ENCODE measurements around the gene METTL24.
"Not testable (repeated sequence)": the region's sequence is repeated elsewhere in the genome, so short reads cannot be mapped to it uniquely, and the experiment has no call there.

Gene METTL24

DNA sequence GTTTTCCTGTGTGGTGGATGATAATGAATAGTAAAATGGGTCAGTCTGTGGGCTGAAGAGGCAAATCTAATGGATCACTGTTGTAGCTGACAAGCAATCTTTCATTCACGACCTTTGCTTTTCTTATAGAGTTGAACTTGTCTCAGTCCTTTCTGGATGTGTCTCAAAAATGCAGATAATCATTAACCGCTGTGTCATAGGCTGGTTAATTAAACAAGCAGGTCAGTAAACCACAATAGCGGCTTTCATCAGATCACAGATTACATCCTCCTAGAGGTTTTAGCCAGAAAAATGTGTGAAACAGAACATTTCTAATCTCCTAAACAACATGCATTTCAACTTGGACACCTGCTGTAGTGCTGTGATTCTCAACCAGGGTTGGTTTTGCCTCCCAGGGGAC lies 2.5 kb upstream of the METTL24 start:
- DNase-seq = no peak

DNA sequence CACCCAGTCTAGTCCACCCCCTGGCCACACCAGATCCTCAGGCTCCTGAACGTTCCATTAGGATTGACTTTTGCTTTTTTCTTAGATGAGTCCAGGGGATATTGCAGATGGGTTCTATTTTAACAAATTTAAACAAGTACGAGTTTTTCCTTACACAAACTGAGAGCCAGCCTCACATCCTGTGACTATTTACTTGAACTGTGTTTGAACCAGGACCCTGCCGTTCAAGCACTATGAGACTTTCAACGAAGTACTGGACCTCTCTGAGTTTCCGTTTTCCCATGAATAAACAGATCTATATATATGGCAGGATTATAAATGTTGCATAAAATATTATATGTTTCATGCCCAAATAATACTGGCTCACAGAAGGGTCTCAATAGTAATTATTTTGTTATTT lies 1.4 kb upstream of the METTL24 start:
- DNase-seq = no peak

DNA sequence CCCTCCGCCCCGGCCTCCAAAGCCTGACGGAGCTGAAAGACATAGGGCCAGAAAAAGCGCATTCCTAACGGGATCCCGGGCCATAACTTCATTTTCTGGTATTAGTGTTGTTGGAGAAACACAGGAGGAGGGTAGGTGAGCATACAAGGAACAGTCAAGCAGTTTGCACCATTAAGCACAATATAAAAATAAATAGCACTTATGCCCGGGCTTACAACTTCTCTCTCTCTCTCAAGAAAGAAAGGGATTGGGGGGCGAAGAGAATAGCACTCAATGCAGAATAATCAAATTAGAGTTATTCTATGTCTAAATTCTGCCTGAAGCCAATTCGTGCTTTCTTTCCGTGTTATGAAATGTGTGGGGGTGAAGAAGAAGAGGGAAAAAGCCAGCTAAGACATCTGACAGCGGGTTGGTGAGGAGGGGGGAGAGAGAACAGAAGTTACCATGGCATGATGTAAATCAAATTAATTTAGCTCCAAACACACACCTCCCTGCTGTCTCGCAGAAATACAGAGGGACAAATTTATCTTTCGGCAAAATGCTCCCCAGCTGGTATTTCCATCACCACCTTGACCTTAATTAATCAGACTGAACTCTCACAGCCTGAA lies 508 bp upstream of the METTL24 start:
- DNase-seq = no peak

DNA sequence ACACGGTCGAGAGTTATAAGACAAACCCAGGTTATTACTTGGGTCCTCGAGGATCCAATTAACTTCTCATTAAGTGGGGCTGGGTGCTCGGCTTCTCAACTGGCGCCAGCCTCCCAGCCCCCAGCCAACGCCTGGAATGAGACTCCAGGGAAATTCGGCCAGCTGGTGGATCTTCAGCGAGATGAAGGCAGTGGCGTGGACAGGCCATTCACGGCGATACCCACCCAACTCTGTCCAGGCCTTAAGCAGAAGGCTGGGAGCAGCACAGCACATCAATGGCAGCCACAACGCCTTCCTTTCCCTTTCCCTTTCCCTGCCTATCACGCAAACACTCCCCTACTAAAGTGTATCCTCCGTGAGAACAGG lies 868 bp downstream of the METTL24 start:
- DNase-seq = no peak

DNA sequence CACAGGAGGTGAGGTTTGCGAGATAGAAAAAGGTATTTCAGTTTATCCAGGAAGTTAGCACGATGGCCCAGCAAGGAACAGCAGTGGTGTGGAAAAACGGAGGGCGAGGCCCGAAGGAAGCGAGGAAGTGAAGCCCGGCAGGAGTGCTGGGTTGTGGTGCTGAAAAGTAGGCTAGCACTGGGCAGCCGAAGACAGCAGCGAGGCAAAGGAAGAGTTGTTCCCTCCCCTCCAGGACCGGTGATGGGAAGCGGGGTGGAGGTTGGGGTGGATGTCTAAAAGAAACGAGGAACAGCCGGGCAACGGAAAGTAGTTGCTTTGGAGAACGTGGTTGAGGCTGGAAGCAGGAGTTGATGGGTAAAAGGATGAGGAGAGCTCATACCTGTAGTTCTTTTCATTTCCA lies 1.4 kb downstream of the METTL24 start:
- no peak for DNase-seq

DNA sequence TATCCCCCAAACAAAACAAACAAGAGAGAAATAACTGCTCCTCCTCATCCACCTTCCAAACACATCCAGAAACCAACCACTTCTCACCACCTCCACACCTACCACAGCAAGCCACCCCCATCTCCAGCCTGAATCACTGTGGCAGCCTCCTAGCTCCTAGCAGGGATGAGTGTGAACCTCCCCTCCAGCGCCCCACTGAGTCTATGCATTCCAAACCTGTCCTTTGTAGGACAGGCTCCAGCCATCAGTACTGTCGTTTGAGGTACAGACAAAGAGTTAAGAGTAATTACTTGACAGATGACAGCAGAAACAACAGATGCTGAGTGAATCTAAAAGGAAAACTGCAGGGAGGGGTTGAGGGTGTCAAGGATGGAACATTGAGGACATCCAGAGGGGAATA lies 2.4 kb downstream of the METTL24 start:
- no peak for DNase-seq

DNA sequence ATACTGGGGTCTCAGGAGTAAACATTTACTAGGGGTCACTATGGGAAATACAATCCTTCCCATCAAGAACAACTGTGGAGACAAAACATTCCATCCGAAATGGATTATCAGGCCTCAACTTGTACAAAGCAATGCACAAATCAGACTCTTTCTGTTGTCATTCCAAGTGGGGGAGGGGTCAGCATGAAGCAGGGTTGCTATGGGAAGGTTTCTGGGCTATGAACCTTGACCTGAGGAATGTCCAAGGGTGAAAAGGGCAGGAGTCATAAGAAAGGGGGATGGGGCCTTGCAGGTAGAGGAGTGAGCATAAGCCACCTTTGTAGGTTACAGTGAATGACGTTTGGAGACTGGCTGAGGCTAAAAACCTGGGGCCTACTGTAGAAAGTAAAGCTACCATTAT lies 3.1 kb downstream of the METTL24 start:
- no peak for DNase-seq

DNA sequence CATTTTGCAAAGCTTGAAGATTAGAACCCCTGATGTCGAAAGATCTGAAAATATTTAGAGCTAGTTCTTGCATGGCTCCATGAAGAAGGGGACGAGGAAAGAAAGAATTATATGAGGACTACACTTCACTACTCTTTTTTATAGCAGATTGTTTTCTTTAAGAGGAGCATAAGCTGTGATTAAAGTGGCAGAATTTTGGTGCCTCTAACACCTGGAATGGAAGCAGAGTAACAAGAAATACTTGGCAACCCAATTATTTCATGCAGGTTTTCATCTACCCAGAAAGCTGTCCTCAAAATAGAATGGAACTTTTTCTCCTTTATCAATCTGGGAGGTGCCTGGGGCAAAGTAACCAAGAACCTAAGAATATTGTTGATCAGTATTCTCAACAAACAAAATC lies 4.0 kb downstream of the METTL24 start:
- no peak for DNase-seq

DNA sequence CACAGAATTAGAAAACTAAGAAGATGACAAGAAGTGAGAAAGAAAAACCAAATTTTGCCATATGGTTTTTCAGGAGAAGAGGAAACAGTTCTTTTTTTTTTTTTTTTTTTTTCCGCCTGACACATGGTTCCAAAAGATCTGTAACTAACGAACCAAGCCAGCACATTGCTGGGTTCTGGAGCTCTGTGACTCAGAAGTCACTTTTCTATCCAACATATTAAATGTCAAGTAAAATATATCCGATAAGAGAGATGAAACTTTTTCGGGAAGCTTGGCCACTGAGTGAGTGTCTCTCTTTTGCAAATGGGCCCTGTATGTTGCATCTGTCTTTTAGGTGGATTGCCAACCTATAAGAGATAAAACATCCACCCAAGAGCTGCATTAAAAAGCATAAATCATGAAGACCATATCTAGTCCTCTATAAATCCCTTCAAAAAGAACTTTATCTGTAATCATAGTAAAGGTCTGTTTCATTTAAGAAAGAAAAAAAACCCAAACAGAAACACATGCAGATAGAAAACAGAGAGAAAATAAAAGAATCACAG lies 4.6 kb downstream of the METTL24 start:
- DNase-seq = no peak

DNA sequence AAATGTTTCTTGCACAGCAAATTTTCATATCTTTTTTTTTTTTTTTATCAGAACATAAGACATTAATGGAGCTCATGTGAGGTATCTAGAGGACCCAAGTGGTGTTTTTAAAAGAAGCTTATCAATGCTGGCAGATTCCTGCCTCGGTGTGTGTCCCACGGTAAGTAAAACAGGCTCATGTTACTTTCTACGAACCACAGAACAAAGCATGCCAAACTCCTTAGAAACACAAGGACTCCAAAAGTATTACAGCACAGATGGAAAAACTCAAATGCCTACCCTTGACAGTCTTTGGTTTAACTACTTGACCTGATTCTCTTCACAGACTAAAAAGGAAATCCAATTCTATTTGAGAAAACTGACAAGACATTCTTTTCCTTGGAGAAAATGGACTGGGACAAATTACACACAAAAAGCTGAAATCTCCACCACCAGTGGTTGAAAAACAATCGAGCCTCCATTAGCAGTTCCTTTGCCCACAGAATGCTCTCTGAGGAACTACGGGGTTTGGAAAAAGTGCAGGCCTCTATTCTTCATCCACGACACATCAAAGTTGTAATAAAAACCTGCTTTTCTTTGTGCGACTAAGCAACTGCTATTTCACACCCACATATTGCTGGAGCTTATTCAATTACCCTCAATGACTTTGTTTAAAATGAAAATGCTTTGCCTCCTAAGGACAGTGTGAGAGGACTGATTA lies 5.4 kb downstream of the METTL24 start:
- no peak for DNase-seq

DNA sequence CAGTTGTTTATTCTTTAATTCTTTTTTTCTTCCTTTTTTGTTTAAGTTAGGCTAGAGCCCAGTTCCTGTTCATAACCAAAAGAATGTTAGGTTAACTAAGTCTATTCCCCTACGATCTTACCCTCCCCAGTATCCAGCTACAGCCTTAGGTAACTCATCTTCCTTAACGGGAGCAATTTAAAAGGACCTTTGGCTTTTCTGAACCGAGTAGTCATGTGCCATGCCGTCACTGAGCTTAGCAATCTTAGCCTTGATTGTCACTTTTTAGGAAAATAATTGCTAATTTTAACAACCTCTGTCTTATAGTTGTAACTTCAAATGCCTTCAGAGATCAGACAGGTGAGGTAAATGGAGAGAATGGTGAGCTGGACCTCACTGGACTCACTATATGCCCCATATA lies 6.2 kb downstream of the METTL24 start:
- no peak for DNase-seq

DNA sequence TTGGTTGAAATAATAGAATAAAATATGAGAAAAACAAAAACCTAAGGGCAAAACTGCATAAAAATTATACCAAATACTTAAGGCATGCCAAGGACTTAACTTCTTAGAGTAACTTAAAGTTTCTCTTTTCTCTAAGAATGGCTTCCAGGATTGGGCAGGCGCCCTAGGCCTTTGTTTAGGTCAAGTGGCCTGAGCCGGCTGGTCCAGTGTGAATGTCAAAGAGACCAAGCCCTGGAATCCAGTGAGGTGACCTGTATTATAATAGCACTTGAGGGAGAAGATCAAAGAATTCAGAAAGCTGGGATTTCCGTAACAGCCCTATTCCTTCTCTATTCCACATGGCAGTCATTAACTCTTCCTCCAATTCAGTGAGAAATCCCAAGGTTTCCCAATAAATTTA lies 6.6 kb downstream of the METTL24 start:
- DNase-seq = no peak

DNA sequence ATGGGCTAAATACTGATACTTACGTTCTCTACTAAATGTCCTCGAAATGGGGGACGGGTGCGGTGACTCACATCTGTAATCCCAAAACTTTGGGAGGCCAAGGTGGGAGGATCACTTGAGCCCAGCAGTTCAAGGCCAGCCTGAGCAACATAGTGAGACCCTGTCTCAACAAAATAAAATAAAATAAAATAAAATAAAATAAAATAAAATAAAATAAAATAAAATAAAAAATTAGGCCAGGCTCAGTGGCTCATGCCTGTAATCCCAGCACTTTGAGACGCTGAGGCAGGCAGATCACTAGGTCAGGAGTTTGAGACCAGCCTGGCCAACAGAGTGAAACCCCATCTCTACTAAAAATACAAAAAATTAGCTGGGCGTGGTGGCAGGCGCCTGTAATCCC lies 7.6 kb downstream of the METTL24 start:
- not testable (repeated sequence) for DNase-seq

DNA sequence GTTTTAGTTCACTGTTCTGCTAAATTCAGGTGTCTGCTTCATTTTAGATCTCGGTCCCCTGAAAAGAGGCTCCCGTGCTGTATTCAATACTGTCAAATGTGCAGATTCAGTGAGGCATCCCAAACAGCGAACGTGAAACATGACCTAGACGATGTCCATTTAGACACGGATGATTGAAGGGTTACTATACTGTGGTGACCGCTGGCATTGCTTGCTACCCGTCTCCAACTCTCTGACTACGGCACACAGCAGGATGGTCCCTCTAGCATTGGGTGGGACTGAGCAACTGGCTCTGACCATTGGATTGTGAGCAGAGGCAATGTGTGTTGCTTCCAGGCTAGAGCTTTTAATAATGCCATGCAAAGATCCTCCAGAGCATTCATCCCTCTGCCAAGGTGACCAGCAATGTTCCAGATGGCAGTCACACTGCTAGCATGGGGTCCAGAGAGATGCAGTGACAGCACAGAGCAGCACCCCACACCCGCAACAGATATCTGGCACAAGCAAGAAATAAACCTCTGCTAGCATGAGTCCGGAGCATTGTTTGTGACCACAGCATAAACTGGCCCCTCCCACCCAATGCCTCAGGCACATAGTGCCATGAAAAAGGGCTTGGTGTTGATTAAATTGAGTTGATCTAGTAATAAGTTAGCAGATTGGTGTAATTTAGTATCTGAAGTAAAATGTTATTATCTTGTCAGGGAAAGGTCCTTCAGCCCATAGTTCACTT lies 9.0 kb downstream of the METTL24 start:
- DNase-seq = no peak

DNA sequence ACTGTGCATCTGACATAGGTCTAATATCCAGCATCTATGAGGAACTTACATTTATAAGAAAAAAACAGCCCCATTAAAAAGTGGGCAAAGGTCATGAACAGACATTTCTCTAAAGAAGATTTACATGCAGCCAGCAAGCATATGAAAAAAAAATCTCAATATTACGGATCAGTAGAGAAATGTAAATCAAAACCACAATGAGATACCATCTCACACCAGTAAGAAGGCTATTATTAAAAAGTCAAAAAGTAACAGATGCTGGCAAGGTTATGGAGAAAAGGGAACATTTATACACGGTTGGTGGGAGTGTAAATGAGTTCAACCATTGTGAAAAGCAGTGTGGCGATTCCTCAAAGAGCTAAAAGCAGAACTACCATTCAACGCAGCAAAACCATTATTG lies 13.1 kb downstream of the METTL24 start:
- DNase-seq = no peak

DNA sequence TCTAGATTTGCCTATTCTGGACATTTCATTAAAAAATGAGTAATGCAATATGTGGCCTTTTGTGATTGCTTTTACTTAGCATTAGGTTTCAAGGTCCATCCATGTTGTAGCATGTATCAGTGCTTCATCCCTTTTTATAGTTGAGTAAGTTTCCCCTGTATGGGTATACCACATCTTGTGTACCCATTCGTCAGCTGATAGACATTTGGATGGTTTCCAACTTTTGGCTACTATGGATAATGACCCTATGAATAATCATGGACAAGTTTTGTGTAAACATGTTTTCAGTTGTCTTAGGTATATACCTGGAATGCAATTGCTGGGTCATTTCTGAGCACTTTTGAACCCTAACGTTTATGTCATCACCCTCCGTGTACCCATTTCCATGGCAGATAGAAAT lies 15.4 kb downstream of the METTL24 start:
- DNase-seq = no peak

DNA sequence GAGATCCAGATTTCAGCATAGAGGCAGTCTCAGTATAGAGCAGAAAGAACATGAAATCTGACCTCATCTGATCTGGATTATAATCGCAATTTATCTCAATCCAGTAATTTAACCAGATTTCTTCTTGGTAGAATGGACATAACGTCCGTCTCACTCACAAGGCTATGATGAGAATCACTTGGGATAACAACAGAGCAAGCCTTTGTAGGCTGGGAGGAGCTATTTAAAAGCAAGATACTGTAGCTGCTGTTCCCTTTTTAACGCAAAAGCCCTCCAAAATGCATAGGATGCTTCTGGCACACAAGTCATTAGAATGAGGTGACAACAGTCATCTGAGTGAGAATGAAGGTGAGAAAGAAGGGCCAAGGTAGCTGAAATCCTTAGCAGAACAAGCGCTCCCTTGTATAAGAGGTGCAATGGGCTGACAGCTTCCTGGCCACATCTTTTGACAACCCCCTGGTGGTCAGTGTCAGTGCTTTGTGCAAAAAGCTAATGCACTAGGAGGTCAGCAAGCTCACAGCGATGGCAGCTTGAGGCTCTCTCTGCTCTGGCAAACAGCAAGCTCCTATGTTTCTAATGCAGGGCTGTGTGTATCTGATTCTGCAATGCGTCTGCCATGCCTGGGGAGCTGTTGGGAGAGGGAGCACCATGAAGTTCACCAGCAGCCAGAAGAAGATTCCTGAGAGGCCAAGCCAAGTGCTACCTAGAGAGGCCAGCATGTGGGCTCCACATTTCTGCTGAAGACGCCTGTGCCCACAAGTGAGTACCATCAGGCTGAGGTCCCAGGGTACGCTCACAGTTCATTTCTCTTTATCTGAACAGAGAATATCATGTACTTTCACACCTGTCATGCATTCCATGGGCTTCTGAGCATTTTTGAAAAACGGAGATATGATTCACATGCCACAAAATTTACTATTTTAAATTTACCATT lies 16.2 kb downstream of the METTL24 start:
- DNase-seq = no peak

DNA sequence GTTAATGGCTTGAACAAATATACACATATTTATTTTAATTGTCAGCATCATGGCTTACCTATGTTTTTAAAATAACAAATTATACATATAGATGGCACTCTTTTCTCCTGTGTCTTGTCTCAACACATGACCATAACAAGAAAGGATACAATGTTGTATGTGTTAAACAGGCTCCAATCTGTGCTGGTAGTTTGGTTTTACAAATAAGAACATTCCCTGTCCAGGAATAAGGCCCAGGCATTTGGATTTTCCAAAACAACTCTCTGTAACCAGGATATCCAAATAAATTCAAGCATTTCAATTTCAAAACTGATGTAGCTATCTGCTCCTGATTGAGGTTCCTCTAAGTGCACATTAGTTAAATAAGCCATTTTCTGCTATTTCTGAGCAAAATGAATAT lies 17.1 kb downstream of the METTL24 start:
- DNase-seq = no peak

DNA sequence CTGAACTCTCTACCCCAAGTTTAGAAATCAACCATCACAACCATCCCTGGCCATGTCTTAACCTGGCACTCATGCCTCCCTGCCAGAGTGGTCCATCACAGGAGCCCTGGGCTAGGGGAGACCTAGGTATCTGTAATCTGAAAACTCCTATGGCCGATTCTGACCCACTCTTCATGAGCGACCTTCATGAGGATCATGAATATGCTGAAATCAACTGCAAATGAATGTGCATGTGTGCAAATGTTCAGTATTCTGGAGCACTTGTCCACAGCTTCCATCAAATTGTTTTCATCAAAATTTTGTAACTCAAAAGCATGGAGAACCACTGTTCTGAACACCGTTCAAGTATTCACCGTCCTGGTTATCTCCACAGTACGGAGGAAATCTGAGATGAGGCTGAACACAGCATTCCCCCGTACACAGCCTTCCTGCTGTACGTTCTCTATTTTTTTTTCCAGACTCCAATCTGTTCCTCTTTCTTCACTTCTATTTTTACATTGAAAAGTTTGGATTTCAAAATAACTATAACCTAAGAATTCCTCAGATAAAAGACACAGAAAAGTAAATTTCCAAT lies 17.7 kb downstream of the METTL24 start:
- no peak for DNase-seq

DNA sequence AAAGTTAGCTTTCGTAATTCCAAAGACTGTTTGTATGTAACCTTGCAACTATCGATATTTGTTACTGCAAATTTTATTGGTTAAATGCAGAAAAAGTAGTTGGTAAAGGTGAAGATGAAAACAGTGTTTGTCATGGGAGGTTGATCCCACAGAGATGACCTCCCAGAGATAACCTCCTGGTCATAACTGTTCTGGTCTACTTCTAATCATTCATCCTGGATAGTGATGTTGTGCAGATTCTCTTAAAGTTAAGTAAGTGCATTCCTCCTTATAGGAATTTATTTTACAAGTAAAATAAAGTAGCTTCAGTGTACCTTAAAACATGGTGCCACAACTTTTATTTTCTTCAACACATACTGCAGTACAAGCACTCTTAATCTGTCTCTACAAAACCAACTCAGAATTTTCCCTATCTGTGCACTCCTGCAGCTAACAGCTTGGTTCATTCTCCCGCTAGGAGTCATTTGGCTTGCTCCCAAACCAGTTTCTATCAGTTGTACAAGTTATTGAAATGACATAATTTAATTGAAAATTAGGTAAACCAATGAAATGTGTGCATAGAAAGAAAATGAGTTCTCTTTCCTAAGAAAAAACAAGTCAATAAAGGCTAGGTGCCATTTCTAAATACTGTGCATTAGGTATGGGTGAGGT lies 19.2 kb downstream of the METTL24 start:
- no peak for DNase-seq

DNA sequence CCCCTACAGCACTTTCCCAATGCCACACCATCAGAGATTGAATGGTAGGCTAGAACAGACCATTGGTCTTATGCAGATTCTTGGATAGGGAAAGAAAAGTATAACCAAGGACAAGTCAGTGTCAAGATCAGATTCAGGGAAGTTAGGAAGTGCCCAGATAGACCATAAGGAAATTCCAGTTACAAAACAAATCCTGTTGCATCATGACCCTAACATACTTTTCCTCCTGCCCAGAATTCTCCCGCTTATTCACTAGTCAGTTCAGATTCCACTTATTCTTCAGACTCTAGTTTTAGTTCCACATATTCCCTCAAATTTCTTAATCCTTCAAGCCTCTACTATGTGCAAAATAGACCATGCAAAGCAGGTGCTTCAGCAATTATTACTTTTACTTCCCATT lies 20.7 kb downstream of the METTL24 start:
- no peak for DNase-seq

All from GF-D8 (cell line).